ENCODE data around the gene TRIM41. TPM values are rescaled to one million over a fixed set of nuclear protein-coding genes. Genes with fewer than 3 reads are reported as not detected.

Gene TRIM41
- total and polyA plus RNA-seq, 9 of the 15 experiments (the other 6 are each of a cell fraction or from before 2014, with no cell fraction given) = 1.8 to 47.6 (median 20.9) TPM

GRCh38 chr5:181188700-181189362, 34.2 kb upstream of the TRIM41 start (continued):
- TF ChIP-seq, protein P1, sequence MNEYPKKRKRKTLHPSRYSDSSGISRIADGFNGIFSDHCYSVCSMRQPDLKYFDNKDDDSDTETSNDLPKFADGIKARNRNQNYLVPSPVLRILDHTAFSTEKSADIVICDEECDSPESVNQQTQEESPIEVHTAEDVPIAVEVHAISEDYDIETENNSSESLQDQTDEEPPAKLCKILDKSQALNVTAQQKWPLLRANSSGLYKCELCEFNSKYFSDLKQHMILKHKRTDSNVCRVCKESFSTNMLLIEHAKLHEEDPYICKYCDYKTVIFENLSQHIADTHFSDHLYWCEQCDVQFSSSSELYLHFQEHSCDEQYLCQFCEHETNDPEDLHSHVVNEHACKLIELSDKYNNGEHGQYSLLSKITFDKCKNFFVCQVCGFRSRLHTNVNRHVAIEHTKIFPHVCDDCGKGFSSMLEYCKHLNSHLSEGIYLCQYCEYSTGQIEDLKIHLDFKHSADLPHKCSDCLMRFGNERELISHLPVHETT (CRISPR knock-in tag; conservative IDR thresholded peaks at IDR 0.05 in 1 of 2, IDR thresholded peaks at IDR 0.05 in 1 of 2) = peak in 1 of 2 experiments; percentile 78; a peak in 1 of 4 replicates
- TF ChIP-seq POLR2A (conservative IDR thresholded peaks at IDR 0.05) (0 out of 2 replicates have a peak, but pooled peaks have one; percentile 25), L3MBTL2 (IDR thresholded peaks at IDR 0.05) (0 out of 2 replicates have a peak, but pooled peaks have one; percentile 40), LARP7 (IDR thresholded peaks at IDR 0.05) (no peak), EP300 (IDR thresholded peaks at IDR 0.05; ENCODE audit: low read length) (peak; percentile 63), HNRNPLL (IDR thresholded peaks at IDR 0.05; ENCODE audit: low read depth, low read length, poor library complexity, severe bottlenecking) (peak; percentile 8), ZNF347 (CRISPR knock-in tag; IDR thresholded peaks at IDR 0.05; ENCODE audit: low read depth) (no peak), ELK3 (CRISPR knock-in tag; IDR thresholded peaks at IDR 0.05) (no peak), LEF1 (IDR thresholded peaks at IDR 0.05) (no peak), ZNF589 (CRISPR knock-in tag; IDR thresholded peaks at IDR 0.05; ENCODE audit: low read depth) (no peak), JUNB (CRISPR knock-in tag; conservative IDR thresholded peaks at IDR 0.05) (no peak), MLX (CRISPR knock-in tag; conservative IDR thresholded peaks at IDR 0.05) (no peak), AFF1 (IDR thresholded peaks at IDR 0.05; ENCODE audit: low read depth in 1 of 2, partially characterized antibody in 2 of 2) (peak in 1 of 2 experiments; percentile 20), MTA3 (IDR thresholded peaks at IDR 0.05; ENCODE audit: borderline replicate concordance) (peak; percentile 23; the same call in 1 of the 2 replicates)
- TF ChIP-seq, protein P2, sequence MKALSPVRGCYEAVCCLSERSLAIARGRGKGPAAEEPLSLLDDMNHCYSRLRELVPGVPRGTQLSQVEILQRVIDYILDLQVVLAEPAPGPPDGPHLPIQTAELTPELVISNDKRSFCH (CRISPR knock-in tag; IDR thresholded peaks at IDR 0.05) = no peak
- TF ChIP-seq, protein P2 (tag; IDR thresholded peaks at IDR 0.05) = no peak

Measured in K562 (cell line).